Neural cell (in vitro differentiated cells): Measurements from ENCODE around the gene IP6K2. TPM values are rescaled to one million over a fixed set of nuclear protein-coding genes. Genes with fewer than 3 reads are reported as not detected.
A peak's percentile ranks its signal among the peaks of the same experiment; 100 is the strongest.

Experiments used
- H2AFZ ChIP-seq: fragments of 200-600, 300-800 bp; sonication (generic), shearing (Covaris generic); 2 replicates; pipeline ENCODE4 v1.6.0; 2014; ENCODE audit warnings: low read depth, mild to moderate bottlenecking, antibody characterized with exemption, low read length, moderate library complexity
- H3F3A ChIP-seq: fragments of 200-600 bp; shearing (Covaris generic); 2 replicates; pipeline ENCODE4 v1.6.1; 2016; ENCODE audit warnings: mild to moderate bottlenecking, moderate library complexity, mixed read lengths, antibody characterized with exemption, low read length; ENCODE audit not compliant: insufficient read depth, poor library complexity, severe bottlenecking
- H3K27ac ChIP-seq: fragments of 200-600, 300-800 bp; sonication (generic), shearing (Covaris generic); 2 replicates; pipeline ENCODE4 v1.5.1; 2014; ENCODE audit warnings: mild to moderate bottlenecking, low read length, moderate library complexity
- H3K27me3 ChIP-seq: fragments of 300-800, 200-600 bp; sonication (generic), shearing (Covaris generic); 2 replicates; pipeline ENCODE4 v1.6.0; 2014; ENCODE audit warnings: mild to moderate bottlenecking, low read depth, low read length, moderate library complexity; ENCODE audit not compliant: insufficient read depth
- H3K36me3 ChIP-seq: fragments of 300-800, 200-600 bp; sonication (generic), shearing (Covaris generic); 2 replicates; pipeline ENCODE4 v1.5.1; 2014; ENCODE audit warnings: mild to moderate bottlenecking, antibody characterized with exemption, low read length, moderate library complexity; ENCODE audit not compliant: insufficient read depth
- H3K4me2 ChIP-seq: fragments of 300-800, 200-600 bp; sonication (generic), shearing (Covaris generic); 2 replicates; pipeline ENCODE4 v1.6.0; 2014; ENCODE audit warnings: mild to moderate bottlenecking, low read length
- H3K4me3 ChIP-seq: fragments of 300-800, 200-600 bp; sonication (generic), shearing (Covaris generic); 2 replicates; pipeline ENCODE4 v1.5.1; 2014; ENCODE audit warnings: mild to moderate bottlenecking, low read length, moderate library complexity
- H3K79me2 ChIP-seq: fragments of 200-600 bp; shearing (Covaris generic); replicated peaks from 2 replicates; pipeline ENCODE4 v1.6.0; 2014; ENCODE audit warnings: mild to moderate bottlenecking, low read length, moderate library complexity; ENCODE audit not compliant: insufficient read depth
- H3K9ac ChIP-seq: fragments of 300-800, 200-600 bp; sonication (generic), shearing (Covaris generic); 2 replicates; pipeline ENCODE4 v1.6.1; 2016; ENCODE audit warnings: mild to moderate bottlenecking, low read length, mixed read lengths
- H3K9me2 ChIP-seq: fragments of 200-600 bp; shearing (Covaris generic); 2 replicates; pipeline ENCODE4 v1.6.1; 2016; ENCODE audit warnings: mild to moderate bottlenecking, low read length, mixed read lengths; ENCODE audit not compliant: insufficient read depth
- H3K9me3 ChIP-seq: fragments of 200-600, 300-800 bp; sonication (generic), shearing (Covaris generic); 2 replicates; pipeline ENCODE4 v1.6.1; 2016; ENCODE audit warnings: mild to moderate bottlenecking, mixed run types, low read length, moderate library complexity, mixed read lengths
- H4K20me1 ChIP-seq: fragments of 200-600 bp; shearing (Covaris generic); 2 replicates; pipeline ENCODE4 v1.6.1; 2016; ENCODE audit warnings: mild to moderate bottlenecking, mixed run types; ENCODE audit not compliant: insufficient read depth
- EP300 ChIP-seq: fragments of 450-650 bp; conservative IDR thresholded peaks from 2 replicates; pipeline ENCODE4 v1.6.1; 2014; ENCODE audit warnings: antibody characterized with exemption, mild to moderate bottlenecking, moderate library complexity; ENCODE audit not compliant: poor library complexity, severe bottlenecking
- EZH2 ChIP-seq: fragments of 200-600, 300-800 bp; shearing (Covaris generic), sonication (generic); IDR thresholded peaks from 2 replicates; pipeline ENCODE4 v1.6.1; 2014; ENCODE audit warnings: antibody characterized with exemption, low read length, borderline replicate concordance, mild to moderate bottlenecking; ENCODE audit not compliant: insufficient read depth, poor library complexity, severe bottlenecking
- MXI1 ChIP-seq: fragments of 450-650 bp; conservative IDR thresholded peaks from 2 replicates; pipeline ENCODE4 v1.6.1; 2014; ENCODE audit warnings: antibody characterized with exemption, mild to moderate bottlenecking; ENCODE audit not compliant: poor library complexity, severe bottlenecking
- POLR2AphosphoS5 ChIP-seq: IDR thresholded peaks from 2 replicates; pipeline ENCODE4 v1.6.1; 2012
- RAD21 ChIP-seq: fragments of 450-650 bp; conservative IDR thresholded peaks from 2 replicates; pipeline ENCODE4 v1.6.1; 2014; ENCODE audit warnings: antibody characterized with exemption, mild to moderate bottlenecking, moderate library complexity
- SMC3 ChIP-seq: fragments of 450-650 bp; conservative IDR thresholded peaks from 2 replicates; pipeline ENCODE4 v1.6.1; 2014; ENCODE audit warnings: antibody characterized with exemption, mild to moderate bottlenecking, moderate library complexity; ENCODE audit not compliant: poor library complexity
- TAF1 ChIP-seq: IDR thresholded peaks from 2 replicates; pipeline ENCODE4 v1.6.1; 2012; ENCODE audit warnings: low read depth
- polyA plus RNA-seq: library from polyadenylated mRNA; depleted of rRNA; stranded (reverse); fragments of >200 nt; gene quantifications from 2 replicates; pipeline ENCODE4 v1.2.3, GENCODE V29; 2014
- TF ChIP-seq, protein P1 (sequence below): IDR thresholded peaks from 2 replicates; pipeline ENCODE4 v1.6.1; 2012; ENCODE audit warnings: borderline replicate concordance
- TF ChIP-seq, protein P2 (sequence below): fragments of 450-650 bp; IDR thresholded peaks from 2 replicates; pipeline ENCODE4 v1.5.1; 2014; ENCODE audit warnings: antibody characterized with exemption, mild to moderate bottlenecking, moderate library complexity; ENCODE audit not compliant: poor library complexity, severe bottlenecking

IP6K2 gene
- polyA plus RNA-seq, 1 donor from 2014 or later, result 480 TPM

DNA sequence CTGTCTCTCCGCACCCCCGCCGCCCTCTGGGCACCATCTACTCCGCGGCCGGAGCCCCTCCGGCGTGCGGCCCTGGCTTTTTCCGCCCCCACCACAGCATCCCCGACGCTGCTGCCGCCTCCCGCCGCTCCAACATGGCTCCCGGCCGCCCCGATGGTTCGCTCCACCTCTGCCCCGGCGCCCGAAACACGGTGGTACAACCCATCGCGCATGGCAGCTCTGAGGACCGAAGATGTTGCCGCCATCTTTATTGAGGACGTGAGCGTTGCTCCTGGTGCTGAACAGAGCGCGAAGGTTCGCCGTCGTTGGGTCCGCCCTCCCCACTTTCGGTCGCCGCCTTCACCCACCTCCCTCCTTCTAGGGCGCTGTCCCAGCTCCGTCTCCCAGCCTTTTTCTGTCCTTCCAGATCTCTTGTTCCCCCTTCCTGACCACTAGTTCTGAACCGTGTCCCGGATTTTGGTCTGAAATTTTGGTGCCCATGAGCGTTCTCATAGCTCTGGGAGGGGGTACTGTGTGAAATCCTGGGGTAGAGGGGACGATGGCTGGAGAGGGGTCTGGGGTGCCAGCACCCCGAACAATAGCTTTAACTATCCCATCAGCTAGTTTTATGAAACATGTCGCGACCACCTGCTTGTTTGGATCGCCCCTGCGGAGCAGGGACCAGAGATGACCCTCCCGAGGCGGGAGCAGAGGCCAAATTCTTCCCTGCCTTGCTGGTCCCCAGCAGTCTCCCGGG is 54.1 kb downstream of the IP6K2 start, which contains the start of gene CELSR3:
Gene CELSR3, minus strand, starts transcription at position 134 of the 736 bp plus-strand sequence. CDS start 252 bp downstream, outside the sequence.
- H3K9ac ChIP-seq, result peak within 1 kb of the TSS; percentile 92
- no peaks in the 10 kb centered on the region for H3K9me2 ChIP-seq
- peak within 1 kb of the TSS; percentile 95 for H3K27ac ChIP-seq
- no peaks in the 10 kb centered on the region for H4K20me1 ChIP-seq
- peaks cover 32% of the 10 kb centered on the region for H3K79me2 ChIP-seq
- peak; percentile 41 for TF ChIP-seq TAF1
- no peak for TF ChIP-seq EZH2
- peak; percentile 93 for TF ChIP-seq POLR2AphosphoS5
- TF ChIP-seq, protein P1, sequence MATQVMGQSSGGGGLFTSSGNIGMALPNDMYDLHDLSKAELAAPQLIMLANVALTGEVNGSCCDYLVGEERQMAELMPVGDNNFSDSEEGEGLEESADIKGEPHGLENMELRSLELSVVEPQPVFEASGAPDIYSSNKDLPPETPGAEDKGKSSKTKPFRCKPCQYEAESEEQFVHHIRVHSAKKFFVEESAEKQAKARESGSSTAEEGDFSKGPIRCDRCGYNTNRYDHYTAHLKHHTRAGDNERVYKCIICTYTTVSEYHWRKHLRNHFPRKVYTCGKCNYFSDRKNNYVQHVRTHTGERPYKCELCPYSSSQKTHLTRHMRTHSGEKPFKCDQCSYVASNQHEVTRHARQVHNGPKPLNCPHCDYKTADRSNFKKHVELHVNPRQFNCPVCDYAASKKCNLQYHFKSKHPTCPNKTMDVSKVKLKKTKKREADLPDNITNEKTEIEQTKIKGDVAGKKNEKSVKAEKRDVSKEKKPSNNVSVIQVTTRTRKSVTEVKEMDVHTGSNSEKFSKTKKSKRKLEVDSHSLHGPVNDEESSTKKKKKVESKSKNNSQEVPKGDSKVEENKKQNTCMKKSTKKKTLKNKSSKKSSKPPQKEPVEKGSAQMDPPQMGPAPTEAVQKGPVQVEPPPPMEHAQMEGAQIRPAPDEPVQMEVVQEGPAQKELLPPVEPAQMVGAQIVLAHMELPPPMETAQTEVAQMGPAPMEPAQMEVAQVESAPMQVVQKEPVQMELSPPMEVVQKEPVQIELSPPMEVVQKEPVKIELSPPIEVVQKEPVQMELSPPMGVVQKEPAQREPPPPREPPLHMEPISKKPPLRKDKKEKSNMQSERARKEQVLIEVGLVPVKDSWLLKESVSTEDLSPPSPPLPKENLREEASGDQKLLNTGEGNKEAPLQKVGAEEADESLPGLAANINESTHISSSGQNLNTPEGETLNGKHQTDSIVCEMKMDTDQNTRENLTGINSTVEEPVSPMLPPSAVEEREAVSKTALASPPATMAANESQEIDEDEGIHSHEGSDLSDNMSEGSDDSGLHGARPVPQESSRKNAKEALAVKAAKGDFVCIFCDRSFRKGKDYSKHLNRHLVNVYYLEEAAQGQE, result peak; percentile 71
- no peak for TF ChIP-seq MXI1
- TF ChIP-seq EP300, result peak; percentile 10
- TF ChIP-seq, protein P2, sequence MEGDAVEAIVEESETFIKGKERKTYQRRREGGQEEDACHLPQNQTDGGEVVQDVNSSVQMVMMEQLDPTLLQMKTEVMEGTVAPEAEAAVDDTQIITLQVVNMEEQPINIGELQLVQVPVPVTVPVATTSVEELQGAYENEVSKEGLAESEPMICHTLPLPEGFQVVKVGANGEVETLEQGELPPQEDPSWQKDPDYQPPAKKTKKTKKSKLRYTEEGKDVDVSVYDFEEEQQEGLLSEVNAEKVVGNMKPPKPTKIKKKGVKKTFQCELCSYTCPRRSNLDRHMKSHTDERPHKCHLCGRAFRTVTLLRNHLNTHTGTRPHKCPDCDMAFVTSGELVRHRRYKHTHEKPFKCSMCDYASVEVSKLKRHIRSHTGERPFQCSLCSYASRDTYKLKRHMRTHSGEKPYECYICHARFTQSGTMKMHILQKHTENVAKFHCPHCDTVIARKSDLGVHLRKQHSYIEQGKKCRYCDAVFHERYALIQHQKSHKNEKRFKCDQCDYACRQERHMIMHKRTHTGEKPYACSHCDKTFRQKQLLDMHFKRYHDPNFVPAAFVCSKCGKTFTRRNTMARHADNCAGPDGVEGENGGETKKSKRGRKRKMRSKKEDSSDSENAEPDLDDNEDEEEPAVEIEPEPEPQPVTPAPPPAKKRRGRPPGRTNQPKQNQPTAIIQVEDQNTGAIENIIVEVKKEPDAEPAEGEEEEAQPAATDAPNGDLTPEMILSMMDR, result no peak
- H3K4me3 ChIP-seq, result peak within 1 kb of the TSS; percentile 73
- peak within 1 kb of the TSS; percentile 75 for H3K4me2 ChIP-seq
- H3K27me3 ChIP-seq, result no peaks in the 10 kb centered on the region
- H2AFZ ChIP-seq, result peak within 1 kb of the TSS; percentile 73
- H3F3A ChIP-seq, result no peaks in the 10 kb centered on the region
- peaks cover 29% of the 10 kb centered on the region for H3K9me3 ChIP-seq
- H3K36me3 ChIP-seq, result peaks cover 35% of the 10 kb centered on the region

DNA sequence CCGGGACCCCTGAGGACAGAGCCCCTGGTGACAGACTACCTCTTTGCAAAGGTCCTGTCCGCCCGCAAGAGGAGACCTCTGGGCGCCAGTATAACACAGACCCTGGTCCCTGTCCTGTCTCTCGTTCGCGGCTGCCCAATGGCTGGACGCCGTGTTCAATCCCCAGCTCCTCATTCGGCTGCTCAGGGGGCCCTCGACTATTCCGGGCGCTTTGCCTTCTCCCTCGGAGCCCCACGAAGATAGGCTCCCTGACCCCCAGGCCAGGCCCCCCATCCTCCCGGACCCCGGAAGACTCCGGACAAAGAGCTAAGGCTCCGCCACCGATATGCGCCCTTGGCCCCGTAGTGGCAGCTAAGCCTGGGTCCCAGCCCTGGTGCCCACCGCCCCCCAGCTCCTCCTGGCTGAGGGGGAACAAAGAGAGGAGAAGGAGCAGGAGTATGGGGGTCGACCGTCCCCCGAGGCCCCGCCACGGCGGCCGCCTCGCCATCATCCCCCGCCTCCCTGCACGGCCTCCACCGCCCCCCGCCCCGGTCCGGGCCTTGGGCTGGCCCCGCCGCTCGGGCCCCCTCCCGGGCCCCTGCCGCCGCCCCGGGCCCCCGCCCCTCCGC is 54.8 kb downstream of the IP6K2 start:
- no peaks in the 10 kb centered on the region for H3K27me3 ChIP-seq
- peak overlapping the region; percentile 21 for H2AFZ ChIP-seq
- no peaks in the 10 kb centered on the region for H4K20me1 ChIP-seq
- peak overlapping the region; percentile 70 for H3K4me2 ChIP-seq
- H3K4me3 ChIP-seq, result peak overlapping the region; percentile 73
- H3K9me3 ChIP-seq, result peaks cover 29% of the 10 kb centered on the region
- H3K36me3 ChIP-seq, result peaks cover 39% of the 10 kb centered on the region
- H3K9me2 ChIP-seq, result no peaks in the 10 kb centered on the region
- peak overlapping the region; percentile 95 for H3K27ac ChIP-seq
- peaks cover 33% of the 10 kb centered on the region for H3K79me2 ChIP-seq
- peak overlapping the region; percentile 92 for H3K9ac ChIP-seq
- no peaks in the 10 kb centered on the region for H3F3A ChIP-seq
- no peak for TF ChIP-seq EZH2
- TF ChIP-seq MXI1, result no peak
- TF ChIP-seq RAD21, result no peak
- no peak for TF ChIP-seq TAF1
- no peak for TF ChIP-seq SMC3
- TF ChIP-seq EP300, result no peak
- no peak for TF ChIP-seq POLR2AphosphoS5
- TF ChIP-seq, protein P1, result no peak
- TF ChIP-seq, protein P2, result no peak
